ENCODE results near the gene SCAPER.

GRCh38 chr15:76310475-76311099 is 594.6 kb downstream of the SCAPER start:
- no peak for TF ChIP-seq CTCF (IDR thresholded peaks at IDR 0.05)
- TF ChIP-seq POLR2A (IDR thresholded peaks at IDR 0.05): no peak
- TF ChIP-seq EP300 (IDR thresholded peaks at IDR 0.05): no peak
- TF ChIP-seq POLR2AphosphoS5 (IDR thresholded peaks at IDR 0.05): no peak
